Right kidney (tissue), 1 donor: ENCODE data around the gene ING4.

Source experiments
- DNase-seq: peaks from one replicate; pipeline ENCODE4 v3.0.0-alpha.2; 2016

The ING4 gene

DNA sequence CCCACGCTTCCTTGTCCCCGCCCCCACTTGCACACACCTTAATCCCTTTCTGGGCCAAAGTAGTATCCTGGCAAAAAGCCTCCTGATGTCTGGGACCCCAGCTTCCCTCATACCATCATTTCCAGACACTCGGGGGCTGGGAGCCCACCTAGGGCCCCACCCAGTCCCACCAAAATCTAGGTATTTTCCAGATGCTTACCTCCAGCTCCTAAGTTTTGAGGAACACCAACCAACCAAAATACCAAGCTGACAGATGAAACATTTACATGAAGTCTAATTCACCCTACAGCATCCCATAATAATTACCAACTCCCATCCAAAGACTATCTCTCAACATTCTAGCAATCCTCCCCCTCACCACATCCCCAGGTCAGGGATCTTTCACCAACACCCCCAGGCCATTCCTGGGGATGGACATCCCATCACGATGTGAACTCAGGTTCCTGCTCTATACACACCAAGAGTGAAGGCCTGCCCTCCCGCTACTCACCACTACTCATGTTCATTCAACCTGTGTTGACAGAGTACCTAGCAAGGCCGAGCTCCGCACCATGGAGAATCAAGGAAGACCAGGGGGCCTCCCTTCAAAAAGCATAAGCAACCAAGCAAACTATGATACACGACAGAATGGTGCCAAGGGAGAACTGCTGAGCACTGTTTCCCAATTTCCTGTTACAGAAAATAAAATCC lies 54.2 kb downstream of the ING4 start:
- DNase-seq = peak; percentile 71

DNA sequence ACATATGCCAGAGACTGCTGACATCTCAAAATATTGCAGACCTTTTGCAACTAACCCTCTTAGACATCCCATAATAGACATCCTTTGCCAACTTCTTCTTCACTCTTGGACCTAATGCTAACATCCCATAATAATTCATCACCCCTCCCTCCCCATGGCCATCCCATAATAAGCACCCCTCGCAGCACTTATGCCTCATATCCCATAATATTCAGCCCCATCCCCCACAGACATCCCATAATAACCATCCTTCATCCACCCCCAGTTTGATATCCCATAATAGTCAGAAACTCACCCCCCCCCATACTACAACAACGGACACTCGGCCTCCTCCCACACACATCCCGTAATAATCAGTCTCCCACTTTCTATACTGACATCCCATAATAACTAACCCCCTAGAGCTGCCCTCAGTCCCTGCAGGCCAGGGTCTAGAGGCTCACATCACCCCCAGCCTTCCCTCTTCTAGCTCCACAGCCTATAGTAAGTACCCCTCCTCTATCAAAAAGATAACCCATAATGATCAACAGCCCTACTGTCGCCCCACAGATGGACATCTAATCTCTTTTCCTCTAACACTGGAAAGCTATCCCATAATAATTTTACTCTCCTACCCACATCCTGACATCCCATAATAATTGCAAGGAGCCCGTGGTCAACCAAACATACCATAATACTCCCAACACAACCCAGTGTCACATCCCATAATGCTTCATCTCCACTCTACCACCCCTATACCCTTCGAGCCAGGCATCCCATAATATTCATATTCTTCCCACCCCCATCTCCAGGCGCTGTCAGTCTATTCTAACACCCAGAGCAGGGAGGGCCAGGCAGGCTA lies 54.9 kb downstream of the ING4 start:
- peak; percentile 76 for DNase-seq

DNA sequence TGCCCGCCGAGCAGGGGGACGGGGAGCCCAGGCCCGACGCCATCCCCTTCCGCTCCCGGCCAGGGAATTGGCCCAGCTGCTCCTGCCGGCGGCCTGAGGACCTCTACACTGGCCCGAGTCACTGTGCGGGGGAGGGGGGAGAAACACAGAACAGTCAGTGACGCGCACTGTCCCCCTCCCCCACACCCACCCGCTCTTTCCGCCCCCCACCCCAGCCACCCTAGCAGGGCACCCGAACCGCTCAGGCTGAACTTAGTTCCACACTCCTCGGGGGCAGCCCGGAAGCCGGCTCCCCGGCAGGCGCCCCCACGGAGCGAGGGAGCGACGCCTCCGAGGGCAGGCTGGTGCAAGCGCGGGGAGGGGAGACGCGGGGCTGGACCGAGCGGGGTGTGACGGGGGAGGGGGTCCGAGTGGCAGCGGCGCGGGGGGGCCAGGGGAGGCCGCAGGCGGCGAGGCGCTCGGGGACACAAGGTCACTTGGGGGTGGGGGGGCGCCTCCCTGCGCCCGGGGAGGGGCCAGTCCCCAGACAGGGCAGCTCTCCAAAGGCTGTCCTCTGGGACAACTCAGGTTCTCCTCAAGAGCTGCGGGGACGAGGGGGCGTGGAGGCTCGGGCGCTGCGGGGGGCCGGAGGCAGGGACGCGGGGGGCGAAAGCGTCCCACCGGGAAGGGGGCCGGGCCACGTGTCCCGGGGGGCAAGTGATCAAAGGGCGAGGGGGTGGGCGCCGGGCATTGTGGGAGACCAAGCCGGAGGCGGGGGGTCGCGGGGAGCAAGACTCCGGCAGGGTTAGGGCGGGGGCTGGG lies 56.4 kb downstream of the ING4 start:
- DNase-seq = peak; percentile 48

DNA sequence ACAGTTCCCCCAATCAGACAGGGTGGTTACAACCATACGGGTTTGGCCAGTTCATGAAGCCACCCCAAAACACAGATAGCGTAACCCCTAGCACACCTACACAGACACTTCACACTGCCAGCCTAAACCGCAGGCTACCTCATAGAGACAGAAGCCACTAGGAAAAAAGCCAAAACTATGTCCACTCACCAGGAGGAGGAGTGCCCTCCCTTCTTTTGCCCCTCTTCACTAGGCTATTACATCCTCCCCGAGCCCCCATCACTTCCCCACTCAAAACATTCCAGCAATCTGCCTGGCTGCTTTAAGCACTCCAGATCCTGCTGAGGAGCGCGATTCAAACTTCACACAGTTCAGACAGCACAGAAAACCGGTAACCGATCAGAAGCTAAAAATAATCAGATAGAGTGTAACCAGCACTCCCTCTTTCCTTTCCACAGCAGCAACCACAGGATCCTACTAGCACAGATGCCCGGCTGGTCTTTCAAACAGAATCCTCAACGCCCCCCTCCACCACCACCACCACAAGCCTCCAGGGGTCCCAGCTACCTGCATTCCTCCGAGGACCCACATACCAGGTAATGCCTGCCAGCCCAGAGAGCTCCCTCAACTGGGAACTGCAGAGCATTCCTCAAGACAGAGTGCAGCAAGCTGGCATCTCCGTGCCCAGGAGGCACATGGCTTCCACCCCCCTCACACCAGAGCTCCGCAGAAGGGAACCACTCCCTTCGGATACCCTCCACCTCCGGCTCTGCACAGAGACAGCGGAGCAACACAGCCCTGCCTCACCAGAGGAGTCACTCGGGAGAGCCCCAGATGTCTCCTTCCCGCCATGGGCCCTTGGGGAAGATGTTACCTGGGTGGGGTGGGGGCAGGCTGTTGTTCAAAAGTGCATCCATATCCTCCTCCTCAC lies 57.2 kb downstream of the ING4 start:
- no peak for DNase-seq

DNA sequence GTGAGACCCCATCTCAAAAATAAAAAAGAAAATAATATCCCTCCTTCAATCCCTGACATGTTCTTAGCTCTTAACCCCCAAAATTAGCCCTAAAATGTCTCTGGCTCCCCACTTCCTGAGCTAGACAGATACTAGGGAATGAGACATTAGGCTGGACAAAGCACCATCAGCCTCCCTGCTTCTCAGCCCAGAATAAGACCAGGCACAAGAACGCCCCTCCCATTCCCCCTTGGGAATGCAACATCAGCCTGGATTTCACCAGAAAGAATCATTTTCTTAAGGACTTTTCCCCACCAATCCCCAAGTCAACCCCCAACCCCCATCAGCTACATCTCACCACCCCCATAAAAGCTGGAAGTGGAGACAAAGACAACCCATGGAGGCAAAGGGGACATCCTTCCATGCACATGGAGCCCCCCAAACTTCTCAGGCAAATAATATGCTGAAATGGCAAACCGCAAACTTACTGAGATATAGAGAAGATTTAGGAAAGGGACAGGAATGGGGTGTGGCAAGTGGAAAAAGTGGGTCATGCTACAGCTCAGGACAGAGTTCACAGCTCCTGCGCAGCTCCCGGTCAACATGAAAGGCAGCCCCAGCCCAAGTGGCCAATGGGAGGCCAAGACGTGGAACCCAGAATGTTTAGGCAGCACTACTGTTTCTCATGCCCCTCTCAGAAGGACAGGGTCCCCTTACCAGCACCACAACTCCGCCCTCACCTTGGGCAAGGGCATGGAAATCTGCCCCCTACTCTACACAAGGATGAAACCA lies 58.5 kb downstream of the ING4 start:
- DNase-seq = no peak

DNA sequence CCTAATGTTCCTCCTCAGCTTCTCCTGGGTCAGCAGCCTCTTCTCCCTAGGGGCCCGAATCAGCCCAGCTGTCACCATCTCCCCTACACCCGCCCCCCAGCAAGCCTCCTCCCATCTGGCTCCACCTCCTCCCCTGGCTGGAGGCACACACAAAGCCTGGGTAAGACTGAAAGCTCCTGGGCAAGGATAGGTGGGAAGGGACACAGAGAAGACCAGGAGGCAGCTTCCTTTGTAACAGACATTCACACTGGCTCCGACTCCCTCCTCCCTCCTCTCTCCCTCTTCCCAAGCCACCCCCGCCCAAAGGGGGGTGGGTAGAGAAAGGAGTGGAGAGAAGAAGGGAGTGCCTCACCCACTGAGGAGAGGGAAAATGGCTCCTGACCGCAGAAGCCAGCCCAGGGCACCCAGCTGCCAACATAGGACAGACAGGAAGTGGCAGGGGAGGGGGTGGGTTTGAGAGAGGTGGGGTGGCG lies 59.8 kb downstream of the ING4 start:
- DNase-seq = no peak

DNA sequence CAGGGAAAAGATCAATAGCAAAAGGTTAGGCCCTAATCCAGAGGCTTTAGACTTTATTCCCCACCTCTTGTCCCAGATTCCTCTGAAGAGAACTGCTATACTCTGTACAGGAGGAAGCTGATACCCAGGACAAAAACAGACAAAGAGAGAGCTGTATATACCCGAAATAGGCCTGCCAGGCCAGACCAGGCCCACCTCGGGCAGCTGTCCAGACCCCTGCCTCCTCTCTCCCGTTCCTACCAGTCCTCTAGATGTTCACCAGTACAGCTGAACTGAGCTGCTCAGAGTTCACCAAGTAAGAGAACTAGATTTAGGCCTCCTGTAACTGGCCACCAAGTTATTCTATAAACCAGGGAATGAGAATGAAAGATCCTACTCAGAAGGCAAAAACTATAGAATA lies 60.4 kb downstream of the ING4 start:
- no peak for DNase-seq
